GM21367 (cell line): ENCODE measurements around the gene PPP1R37.

Source experiments
- ATAC-seq: cut with Tn5 transposase; IDR thresholded peaks from one replicate; pipeline ENCODE4 v1.9.1; 2021; ENCODE audit not compliant: unreplicated experiment

PPP1R37 gene

DNA sequence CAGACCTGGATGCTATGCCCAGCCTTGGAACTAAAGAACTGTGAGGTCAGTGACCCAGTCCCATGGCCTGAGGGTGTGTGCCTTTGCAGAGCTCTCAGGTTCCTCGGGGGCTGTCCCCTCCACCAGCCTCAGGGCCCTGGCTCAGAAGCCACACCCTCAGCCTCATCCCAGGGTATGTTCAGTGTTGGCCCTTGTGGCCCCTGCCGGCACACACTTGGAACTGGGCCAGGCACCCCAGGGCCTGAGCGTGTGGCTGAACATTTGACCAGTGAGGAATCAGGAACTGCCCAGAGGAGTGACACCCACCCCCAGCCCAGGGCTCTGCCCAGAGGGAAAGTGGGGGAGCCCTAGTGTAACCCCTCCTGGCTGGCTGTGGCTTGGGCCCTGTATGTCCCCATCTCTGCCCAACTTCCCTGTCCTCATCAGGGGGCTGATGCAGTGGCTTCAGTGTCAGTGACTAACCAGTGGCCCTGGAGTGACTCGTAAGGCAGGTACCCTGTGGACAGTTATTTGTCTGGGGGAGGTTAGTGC lies 57.8 kb downstream of the PPP1R37 start:
- no peak for ATAC-seq

DNA sequence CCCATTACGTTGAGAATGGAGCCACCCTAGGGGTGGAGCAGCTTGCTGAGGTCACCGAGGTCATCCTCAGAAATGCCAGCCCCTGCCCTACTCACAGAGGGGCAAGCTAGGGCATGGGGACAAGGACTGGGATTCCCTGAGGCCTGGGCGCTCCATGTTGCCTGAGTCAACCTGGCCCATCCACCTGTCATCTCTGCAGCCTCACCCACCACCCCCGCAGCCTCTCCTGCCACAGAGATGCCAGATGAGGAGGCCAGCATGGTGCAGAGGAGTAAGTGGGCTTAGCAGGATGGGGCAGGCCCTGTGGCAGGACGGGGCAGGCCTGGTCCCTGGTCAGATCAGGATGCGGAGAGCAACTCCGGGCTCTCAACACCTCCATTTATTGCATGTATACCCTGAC lies 58.3 kb downstream of the PPP1R37 start:
- ATAC-seq: no peak

DNA sequence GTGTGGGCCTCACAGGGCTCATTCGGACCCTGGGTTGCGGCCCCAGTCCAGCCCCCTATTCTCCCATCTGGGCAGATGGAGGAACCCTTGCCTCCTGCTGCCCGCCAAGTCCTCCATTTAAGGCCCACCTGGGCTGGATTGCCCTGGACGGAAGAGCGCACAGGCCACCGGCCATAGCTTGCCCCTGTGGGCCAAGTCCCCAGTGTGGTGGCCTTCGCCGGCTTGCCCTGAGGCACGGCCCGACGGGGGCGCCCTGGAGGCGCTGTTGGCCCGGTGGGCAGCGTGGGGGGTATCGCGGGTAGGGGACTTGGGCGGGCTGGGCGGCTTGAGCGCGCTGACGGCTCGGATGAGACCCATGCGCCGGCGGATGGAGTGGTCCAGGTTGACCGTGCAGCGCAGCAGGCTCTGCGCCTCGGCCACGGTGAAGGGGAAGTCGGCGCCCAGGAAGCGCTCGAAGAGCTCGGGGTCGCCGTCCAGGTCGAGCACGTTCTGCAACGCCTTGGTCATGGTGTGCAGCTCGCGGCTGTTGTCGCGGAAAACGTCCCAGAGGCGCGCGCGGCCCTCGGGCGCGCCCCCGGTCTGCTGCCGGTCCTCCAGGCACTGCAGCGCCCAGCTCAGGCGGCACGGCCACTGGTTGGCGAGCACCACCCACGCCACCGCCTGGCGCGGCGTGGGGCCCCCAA lies 59.0 kb downstream of the PPP1R37 start:
- no peak for ATAC-seq

DNA sequence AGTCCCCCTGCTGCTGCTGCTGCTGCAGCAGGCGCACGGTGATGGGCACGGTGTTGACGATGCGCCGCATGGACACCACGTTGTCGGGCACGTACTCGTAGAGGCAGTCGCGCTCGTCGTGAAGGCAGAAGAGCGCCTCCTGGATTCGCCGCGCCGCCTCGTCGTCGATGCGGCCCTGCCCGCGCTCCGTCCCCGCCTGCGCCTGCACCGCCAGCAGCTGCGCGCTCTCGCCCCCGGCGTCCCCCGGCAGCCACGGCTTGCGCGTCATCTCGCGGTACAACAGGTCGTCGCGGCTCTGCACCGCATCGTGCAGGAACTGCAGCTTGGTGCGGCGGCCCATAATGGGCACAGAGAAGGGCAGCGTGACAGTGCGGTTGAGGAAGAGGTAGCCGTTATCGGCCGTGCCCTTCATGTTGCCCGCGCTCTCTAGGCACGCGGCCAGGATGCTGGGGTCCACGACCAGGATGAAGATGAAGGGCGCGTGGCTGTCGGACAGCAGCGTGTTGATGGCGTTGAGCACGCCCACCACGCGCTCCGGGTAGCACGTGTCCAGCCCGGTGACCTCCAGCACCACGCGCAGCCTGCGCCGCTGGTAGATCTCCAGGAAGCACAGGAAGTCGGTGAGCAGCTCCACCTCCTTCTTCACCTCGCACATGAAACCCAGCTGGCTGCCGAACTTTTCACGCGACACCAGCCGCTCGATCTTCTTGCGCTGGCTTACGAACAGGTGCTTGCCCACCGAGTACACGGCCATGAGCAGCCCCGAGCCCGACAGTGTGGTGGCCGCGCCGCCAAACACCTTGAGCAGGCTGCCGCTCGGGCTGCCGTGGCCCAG lies 59.7 kb downstream of the PPP1R37 start:
- ATAC-seq: no peak

DNA sequence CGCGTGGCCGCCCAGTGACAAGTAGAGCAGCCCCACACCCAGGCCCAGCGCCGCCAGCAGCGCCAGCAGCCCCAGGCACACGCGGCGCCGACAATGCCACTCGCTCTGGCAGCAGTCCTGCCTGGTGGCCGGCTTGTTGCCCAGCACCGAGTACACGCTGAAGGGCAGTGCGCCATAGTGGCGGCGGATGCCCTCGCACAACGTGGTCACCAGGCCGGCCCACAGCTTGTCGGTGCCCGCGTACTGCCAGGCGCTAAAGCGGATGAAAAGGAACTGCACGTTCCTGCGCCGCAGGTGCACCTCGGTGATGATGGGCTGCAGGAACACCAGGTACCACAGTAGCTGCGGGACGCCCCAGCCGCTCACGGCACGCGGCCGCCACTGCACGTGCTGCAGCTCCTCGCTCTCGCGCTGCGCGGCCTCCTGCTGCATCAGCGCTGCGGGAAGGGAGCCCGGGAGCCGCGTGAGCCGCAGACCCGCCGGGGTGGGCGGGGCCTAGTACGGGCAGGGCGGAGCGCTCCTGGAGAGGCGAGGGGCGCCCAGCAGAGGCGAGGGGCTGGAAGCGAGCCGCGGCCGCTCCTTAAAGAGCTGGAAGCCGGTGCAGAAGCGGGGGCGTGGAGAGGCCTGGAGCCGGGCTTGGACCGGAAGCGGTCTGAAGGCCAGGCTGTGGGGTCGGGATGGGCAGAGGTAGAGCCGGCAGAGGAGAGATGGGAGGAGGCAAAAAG lies 60.5 kb downstream of the PPP1R37 start:
- no peak for ATAC-seq

DNA sequence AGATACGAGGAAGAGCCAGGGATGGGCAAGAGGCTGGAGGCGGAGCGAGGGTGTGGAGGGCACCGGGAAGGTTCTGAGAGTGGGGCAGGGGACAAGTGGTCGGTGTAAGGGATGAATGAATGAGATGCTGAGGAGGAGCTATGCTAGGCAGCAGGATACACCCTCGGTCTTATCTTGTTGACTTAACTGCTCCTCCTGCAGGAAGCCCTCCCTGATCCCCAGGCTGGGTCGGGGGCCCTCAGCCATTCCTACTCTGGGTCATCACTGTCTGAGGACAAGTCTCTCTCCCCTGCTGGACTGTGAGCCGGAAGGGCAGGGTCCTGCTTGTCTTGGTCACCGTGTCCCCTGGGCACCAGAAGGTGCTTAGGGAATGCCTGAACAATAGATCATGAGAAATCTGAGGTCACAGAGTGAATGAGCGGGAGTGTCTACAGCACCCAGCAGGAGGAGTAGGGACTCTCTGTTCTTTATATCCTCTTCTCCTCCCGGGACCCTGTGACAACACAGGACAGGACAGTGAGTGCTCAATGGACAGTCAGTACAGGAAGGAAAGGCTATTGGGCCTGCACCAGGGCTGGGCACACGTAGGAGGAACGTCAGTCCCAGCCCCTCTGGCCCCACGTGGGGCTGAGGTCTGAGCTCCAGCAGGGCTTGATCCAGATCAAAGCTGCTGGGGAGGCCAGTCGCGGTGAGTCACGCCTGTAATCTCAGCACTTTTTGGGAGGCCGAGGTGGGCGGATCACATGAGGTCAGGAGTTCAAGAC lies 61.3 kb downstream of the PPP1R37 start:
- no peak for ATAC-seq

DNA sequence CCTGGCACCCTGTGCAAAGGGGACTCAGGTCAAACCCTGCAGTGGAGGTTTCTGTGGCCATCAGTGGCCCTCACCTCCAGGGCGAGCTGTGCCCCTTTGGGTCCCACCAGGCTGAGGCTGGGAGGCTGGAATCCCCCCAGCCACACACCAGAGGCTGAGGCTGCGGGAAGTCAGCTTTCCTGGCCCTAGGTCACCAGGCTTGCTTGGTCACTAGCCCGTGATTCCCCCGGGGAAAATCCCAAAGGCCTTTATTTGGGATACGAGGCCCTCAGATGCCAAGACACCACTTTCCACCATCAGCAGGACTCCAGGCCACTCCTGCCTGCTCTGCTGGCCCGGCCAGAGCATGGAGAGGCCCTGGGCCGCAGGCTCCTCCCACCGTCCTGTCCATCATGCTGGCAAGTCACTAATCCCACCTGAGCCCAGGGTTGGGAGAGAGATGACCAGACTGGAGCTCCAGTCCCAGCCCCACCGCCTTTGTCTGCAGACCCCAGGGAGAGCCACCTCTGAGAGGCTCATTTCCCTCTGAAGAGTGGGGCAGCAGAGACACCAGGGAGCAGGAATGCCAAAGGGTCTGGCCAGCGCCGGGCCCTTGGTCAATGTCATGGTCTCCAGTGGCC lies 63.1 kb downstream of the PPP1R37 start:
- ATAC-seq: no peak

DNA sequence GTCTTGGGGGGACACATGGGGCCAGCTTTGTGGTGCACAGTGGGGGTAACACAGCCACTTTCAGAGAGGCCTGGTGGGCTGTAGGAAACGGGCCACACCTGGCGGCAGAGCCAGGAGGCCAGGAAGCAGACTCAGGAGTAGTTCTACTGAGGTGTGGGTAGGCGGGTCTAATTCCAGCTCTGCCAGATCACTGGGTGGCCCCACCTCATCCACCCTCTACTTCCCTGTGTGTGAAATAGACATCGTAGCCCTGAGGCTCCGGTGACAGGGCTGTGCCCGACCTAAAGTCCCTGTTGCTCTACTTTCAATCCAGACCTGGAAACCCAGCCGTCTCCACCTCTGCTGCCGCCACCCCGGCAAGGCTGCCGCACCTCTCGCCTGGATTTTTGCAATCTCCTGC lies 63.8 kb downstream of the PPP1R37 start:
- no peak for ATAC-seq

DNA sequence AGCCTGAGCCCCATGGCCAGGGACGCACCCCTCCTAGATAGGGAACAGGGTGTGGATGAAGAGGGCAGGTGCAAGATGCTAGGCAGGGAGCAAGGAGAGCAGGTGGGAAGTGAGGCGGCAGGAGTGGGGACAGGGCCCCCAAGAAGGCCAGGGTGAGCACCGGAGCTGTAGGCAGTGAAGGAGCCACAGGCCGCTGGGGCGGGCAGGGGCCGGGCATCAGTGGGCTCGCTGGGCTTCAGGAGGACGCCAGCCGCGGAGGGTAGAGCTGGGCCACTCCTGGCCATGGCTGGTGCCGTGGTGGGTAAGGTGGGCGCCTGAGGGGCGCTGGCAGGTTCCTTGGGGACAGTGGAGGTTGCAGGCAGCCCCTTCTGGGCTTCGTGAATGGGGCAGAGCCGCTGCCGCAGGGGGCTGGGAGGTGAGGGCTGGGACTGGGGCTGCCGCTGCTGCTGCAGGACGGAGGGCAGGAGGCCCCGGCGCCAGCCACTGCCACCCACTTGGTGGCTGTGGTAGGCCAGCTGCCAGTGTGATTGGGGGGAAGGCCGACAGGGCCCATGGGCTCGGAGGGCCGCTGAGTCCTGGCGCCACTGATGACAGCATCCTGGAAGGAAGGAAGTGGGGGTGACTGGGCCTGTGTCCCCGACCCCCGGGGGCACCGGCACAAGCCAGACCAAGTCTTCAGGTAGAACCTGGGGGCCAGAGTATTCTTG lies 65.7 kb downstream of the PPP1R37 start:
- ATAC-seq: no peak

DNA sequence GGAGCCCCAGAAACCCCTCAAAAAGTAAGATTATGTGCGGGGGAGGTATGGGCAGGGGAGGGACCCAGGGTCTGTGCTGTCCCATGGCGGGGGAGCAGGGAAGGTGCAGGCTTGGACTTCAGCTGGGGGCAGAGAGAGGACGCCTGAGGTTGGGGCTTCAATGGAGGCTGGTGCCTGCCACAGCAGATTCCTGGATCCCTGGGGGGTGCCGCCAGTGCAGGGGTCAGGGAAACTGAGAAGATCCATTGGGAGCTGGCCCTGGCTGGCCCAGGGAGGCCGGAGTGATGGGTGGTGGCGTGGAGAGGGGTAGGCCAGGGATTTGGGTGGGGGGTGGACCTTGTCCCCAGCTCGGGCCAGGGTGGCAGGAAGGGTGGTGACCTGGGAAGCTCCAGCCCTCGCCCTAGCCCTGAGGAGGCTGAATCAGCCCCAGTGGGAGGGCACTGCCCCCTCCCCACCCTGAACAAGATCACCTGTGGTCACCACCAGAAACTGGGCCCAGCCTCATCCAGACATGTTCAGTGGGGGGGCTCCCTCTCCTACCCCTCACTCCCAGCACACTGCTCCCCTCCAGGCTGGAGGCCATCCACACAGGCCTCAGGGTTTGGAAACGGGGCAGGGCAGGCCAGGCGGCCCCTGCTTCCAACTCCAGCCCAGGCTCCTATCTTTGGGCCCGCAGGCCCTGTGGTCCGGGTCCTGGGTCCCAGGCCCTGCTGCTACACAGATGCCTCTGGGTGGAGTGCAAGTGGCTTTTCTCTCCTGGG lies 66.4 kb downstream of the PPP1R37 start:
- no peak for ATAC-seq

DNA sequence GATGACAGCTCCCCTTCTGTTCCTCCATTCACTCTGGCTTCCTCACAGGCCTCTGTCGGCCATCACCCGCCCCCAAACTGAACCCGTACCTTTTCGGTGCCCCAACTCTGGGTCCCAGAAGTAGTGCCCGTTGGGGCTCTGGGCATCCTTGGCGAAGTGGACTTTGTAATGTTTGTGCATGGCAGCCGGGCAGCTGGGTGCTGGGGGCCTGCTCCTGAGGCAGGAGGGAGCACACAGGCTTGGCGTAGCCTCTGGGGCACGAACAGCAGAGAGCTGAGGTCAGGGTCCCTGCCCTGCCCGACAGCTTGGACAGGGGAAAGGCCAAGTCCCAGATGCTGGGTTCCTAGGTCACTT lies 67.0 kb downstream of the PPP1R37 start:
- no peak for ATAC-seq

DNA sequence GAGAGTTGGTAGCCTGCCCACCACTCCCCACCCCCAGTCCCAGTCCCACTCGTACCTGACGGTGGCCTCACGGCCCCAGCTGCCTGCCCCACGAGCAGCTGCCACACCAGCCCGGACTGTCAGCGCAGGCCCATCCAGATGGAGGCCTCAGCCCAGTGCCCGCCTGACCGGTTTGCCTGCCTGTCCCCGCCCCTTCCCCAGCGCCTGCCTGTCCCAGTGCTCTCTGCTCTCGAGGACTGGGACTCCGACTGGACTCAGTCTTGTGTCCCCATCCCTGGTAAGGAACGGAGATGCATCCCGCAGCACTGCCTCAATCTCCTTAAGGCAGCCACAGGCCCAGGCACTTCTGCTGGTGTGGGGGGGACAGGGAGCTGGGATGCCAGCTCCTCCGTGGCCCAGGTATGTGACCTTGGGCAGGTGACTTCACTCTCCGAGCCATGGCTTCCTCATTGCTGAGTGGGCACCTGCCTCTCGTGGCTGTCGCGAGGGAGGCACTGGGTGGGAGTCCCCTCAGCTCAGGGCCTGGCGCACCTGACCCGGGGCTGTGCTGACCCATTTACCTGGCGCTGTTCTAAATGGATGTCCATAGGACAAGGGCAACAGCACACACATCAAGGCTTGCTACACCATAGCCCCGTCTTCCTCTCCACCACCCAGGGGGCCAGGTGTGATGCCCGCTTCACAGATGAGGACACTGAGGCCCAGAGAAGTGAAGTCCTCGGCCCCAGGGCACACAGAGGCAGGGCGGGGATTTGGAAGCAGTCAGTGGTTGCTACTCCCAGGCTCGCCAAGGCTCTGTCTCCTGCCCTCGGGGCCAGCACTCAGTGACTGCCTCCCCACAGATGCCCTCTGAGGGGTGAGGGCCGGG lies 68.1 kb downstream of the PPP1R37 start, which contains the start of gene NKPD1:
TSS of gene NKPD1 (minus strand) at position 113 of the 868 bp plus-strand sequence. CDS start 832 bp downstream, outside the sequence.
- no peak for ATAC-seq

DNA sequence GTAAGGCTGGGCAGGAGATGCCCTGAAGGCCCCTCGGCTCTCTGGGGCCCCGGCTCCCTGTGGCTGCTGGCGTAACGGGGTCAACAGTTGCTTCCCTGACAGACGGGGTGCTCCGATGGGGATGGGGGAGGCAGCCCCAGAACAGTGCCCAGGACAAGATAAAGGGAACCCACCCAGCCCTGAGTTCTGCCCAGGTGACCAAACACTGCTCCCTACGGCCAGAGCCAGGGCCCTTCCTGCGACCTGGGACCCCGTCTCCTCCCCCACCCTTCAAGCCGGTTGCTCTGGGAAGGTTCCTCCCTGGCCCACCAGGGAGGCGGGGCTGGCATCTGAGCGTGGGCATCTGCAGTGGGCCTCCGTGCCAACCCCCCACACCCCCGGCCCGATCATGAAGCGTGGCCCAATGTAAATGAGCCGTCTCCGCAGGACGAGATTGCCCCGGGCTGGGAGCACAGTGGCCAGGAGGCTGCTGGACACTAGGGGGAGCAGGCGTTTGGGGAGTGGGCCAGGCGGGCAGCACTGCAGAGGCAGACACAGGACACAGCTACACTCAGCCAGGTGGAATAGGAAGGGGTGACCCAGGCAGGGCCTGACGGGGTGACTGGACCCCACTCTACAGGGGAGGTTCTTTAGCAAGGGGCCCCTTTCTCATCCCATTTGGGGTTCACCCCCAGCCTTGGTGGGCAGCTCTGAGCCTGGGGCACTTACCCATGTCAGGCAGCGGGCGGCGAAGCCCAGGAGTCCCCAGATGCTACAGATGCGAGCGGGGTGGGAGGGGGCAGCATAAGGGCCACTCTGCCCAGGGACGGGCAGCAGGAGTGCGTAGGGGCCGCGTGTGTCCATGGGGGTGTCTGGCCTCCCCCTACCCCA lies 69.0 kb downstream of the PPP1R37 start:
- no peak for ATAC-seq

DNA sequence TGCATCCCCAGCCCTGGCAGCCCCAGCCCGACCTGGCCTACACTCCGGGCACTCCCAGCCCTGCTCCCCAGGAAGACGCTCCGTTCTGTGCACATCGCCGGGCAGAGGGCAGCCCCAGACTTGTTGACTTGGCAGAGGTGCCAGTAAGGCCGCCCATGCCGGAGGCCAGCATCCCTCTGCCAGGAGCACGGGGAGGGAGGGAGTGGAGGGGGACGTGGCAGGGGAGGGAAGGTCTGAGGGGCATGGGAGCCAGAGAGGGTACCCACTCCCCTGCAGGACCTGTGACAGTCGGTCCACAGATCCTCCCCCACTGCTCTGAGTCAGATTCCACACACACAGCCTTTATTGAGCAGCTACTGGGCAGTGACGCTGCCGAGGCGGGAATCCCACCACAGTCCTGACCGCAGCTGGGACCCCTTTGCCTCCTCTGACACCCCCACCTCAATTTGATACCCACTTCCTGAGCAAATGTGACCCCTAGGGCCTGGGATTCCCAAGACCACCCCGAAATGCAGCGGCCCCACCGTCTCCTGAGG lies 69.7 kb downstream of the PPP1R37 start:
- ATAC-seq: no peak

DNA sequence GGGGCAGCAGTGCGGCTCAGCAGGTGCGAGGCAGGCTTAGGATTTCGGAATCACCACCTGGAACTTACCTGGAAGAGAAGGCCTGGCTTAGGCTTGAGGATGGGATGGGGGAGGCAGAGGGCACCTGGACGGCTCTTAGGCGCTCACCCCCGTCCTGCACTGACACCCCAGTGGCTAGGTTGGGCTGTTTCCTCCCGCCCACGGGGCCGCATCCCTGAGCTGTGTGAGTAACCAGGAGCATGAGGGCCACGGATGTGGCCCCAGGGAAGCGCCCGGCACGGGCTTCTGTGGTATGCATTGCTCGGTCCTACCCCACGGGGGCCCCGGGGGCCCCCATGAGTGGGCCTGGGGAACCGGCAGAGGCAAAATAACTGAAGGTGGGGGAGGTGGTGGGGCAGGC lies 70.2 kb downstream of the PPP1R37 start:
- no peak for ATAC-seq

DNA sequence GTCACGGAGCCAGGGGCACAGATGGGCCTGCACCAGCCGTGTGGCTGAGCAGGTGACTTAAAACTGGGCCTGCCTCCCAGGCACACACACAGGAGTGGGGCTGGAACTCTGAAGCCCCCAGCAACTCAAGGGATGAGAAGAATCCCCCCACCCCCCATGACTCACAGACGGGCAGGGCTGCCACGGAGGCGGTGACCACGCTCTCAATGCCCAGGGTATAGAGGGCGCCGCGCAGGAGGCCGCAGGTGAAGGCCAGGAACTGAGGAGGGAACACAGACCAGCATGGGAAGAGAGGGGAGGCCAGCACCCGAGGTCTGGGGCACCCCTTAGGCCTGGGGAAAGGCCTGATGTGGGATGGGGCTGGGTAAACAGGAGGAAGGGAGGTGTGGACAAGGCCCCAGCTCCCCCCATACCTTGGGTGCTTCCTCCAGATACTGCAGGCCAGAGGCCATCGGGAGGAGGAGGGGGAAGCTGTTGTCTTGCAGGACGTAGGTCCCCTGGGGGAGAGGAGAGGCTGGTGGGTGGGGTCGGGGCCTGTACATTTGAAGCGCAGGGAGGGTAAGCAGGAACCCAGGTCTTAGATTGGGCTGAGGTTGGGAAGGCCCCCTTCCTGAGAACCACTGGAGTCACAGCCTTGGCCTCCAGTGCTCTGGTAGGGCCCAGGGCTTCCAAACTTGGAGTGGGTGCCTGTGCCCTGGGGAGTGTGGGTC lies 70.9 kb downstream of the PPP1R37 start:
- ATAC-seq: no peak
